ENCODE measurements around the gene HOXB7.
A peak's percentile ranks its signal among the peaks of the same experiment; 100 is the strongest.

Gene HOXB7

DNA sequence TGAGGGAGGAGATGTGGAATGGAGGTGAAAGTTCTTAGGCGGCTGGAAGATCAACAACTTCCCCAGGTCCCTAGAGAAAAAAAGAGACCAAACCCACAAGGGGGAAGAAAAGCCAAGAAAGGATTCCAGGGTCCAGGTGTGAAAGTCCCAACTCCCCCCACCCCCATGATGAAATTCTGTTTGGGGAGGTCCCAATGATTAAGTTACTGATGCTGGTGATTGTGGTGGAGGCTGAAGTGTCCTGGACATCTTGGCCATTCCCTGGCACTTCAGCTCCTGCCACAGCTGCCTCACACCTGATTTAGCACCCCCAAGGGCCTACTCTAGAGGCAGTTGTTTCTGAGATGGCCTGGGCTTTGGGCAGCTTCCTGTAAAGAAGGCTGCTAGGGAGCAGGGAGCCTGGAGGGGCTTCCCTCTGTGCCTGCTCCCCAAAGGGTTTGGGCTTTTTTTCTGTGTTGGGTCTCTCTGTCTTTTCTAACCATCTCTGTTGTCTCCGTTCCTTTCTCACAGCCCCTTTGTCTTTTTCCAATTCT lies 45.7 kb downstream of the HOXB7 start:
- Mint-ChIP-seq H3K4me1 (peaks cover 5 to 12% of the 10 kb centered on the region in 2 donors), H3K4me3 (no peak overlapping the region), H3K36me3 (no peaks in the 10 kb centered on the region), H3K9me3 (no peaks in the 10 kb centered on the region), H3K27me3 (peaks cover 38 to 47% of the 10 kb centered on the region in 2 donors), H3K27ac (no peak overlapping the region)
- DNase-seq (no peak), ATAC-seq (replicated peaks) (no peak)

GRCh38 chr17:48564188-48565021 lies 46.4 kb downstream of the HOXB7 start:
- ATAC-seq (replicated peaks) (no peak), DNase-seq (no peak)
- Mint-ChIP-seq H3K4me3 (peak overlapping the region in 1 of 2 donors; percentile 28), H3K27me3 (peaks cover 43 to 45% of the 10 kb centered on the region in 2 donors), H3K4me1 (peaks cover 5 to 12% of the 10 kb centered on the region in 2 donors), H3K27ac (no peak overlapping the region), H3K9me3 (no peaks in the 10 kb centered on the region), H3K36me3 (no peaks in the 10 kb centered on the region)

GRCh38 chr17:48563867-48564187 lies 47.0 kb downstream of the HOXB7 start:
- ATAC-seq (replicated peaks): no peak
- Mint-ChIP-seq H3K9me3 (no peaks in the 10 kb centered on the region), H3K4me1 (peaks cover 5 to 12% of the 10 kb centered on the region in 2 donors), H3K36me3 (no peaks in the 10 kb centered on the region), H3K4me3 (no peak overlapping the region), H3K27ac (no peak overlapping the region), H3K27me3 (peaks cover 44 to 49% of the 10 kb centered on the region in 2 donors)
- DNase-seq: no peak

DNA sequence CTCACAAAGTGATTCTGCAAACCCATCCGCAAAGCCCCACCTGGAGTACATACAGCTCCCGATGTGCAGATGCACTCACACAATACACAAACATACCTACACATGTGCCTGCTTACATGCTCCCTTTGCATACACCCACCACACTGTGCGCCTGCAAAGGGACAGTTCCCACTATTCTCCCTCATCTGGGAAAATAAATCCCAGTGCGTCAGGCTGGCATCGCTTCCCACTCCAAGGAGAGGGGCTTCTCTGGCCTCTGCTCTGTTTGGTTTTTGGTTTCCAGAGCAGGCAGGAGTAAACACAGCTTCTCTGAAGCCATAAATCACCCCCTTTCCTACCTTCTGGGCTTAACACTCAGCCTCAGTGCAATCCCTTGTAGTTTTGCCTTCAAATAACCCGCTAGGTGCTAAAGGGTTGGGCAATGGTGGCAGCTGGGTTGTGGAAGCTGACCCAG lies 47.4 kb downstream of the HOXB7 start:
- ATAC-seq (replicated peaks): no peak
- H3K4me1 Mint-ChIP-seq: peaks cover 3 to 9% of the 10 kb centered on the region in 2 donors
- H3K27me3 Mint-ChIP-seq: peaks cover 45 to 53% of the 10 kb centered on the region in 2 donors
- no peaks in the 10 kb centered on the region for H3K36me3 Mint-ChIP-seq
- H3K4me3 Mint-ChIP-seq: no peak overlapping the region
- H3K27ac Mint-ChIP-seq: no peak overlapping the region
- no peaks in the 10 kb centered on the region for H3K9me3 Mint-ChIP-seq
- no peak for DNase-seq

DNA sequence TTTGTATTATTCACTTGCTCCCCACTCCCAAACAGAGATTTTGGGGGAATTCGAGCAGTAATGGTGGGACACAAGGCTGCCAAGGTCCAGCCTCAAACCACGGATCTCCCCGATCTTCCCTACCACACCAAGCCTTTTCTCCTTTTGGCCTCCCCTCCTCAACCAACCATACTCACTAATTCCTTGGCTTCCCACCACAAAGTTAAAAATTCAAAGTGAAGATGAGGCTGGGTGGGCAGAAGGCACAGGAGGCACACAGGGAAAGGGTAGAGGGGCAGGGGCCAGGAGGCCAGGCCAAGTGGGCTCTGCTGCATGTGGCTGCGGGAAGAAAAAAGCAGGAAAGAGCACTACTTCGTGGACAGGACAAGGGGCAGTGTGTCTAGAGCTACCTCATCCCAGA lies 47.9 kb downstream of the HOXB7 start:
- no peaks in the 10 kb centered on the region for H3K36me3 Mint-ChIP-seq
- no peak overlapping the region for H3K4me3 Mint-ChIP-seq
- H3K4me1 Mint-ChIP-seq: peaks cover 2 to 6% of the 10 kb centered on the region in 2 donors
- H3K27me3 Mint-ChIP-seq: peaks cover 47 to 58% of the 10 kb centered on the region in 2 donors
- H3K27ac Mint-ChIP-seq: no peak overlapping the region
- ATAC-seq (replicated peaks) (no peak), DNase-seq (no peak)
- H3K9me3 Mint-ChIP-seq: no peaks in the 10 kb centered on the region

GRCh38 chr17:48561884-48562810 lies 48.7 kb downstream of the HOXB7 start:
- H3K4me1 Mint-ChIP-seq: peaks cover 2 to 6% of the 10 kb centered on the region in 2 donors
- no peak for DNase-seq
- H3K4me3 Mint-ChIP-seq: no peak overlapping the region
- H3K9me3 Mint-ChIP-seq: no peaks in the 10 kb centered on the region
- no peak overlapping the region for H3K27ac Mint-ChIP-seq
- H3K27me3 Mint-ChIP-seq: peaks cover 50 to 63% of the 10 kb centered on the region in 2 donors
- ATAC-seq (replicated peaks): no peak
- no peaks in the 10 kb centered on the region for H3K36me3 Mint-ChIP-seq

DNA sequence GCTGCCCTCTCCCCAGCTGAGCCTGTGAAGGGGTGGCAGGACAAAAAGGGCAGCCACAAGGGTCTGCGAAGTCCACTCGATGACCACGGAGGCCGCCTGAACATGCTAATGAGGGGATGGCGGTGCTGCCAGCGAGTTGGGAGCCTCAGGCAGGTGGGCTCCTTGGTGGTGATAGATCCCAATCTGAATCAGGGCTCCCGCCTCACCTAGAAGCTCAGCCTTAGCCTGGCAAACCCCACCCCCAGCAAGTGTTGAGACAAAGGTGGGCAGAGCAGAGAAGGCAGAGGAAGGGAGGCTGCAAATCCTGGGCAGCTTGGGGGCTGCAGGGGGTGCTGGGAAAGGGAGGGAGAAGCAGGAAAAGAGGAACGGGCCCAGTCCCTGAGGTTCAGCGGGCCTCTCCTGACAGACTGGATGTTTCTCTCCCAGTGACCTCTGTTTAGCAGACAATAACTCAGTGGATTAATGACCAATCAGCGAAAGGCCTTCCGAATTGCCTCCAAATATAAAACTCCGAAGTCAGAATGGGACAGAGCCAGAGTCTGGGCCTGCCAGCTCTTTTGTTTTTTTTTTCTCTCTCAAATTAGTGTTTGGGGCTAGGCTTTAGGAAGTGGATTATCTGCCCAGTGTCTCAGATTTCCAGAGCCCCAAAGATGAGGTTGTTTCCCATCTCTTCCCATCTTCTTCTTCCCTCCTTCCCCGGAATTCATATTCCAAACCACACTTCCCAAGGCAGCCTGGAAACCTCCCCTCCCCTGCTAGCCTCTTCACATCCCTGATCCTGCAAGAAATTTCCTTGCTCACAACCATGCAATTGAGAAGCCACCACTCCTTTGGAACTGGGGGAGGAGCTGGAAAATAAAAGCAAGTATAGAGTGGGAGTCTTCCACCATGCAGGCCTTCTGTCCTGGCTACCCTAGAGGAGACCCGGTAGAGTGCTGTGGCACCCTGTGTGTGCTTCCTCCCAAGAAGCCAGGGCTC lies 50.7 kb downstream of the HOXB7 start:
- ATAC-seq (replicated peaks) (no peak), DNase-seq (no peak)
- Mint-ChIP-seq H3K4me3 (no peak overlapping the region), H3K27ac (peak overlapping the region; percentile 37), H3K4me1 (peaks cover 3 to 15% of the 10 kb centered on the region in 2 donors), H3K36me3 (no peaks in the 10 kb centered on the region), H3K9me3 (no peaks in the 10 kb centered on the region), H3K27me3 (peaks cover 68 to 84% of the 10 kb centered on the region in 2 donors)

DNA sequence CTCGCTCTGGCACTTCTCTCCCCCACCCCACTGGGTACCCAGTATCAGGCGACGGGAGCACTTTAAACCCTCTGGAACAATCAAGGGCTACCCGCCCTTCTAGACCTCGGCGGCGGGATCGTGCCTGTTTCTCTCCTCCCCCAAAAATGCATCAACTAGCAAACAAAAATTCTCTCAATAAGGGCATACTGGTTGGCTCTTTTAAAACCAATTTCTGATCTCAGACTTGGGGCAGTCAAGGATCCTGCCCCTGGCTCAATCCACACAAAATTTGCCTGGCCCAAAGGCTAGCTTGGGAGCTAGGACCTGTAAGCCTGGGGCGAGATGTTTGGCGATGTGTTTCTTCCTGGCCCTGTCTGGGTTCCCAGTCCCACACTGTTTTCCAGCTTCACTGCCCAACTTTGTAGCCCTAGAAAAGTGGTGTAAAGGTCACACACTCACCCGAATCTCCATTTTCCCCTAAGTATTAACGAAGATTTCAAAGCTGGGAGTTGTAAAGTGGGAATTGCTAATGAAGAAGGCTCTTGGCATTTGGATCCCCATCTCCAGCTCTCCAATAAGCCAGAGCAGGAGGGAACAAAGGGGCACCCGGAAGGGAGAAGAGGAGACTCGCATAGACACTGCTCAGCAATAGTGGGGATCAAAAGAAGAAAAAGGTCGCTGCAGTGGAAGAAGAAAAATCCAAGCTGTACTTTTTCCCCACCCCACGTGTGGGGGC lies 51.5 kb downstream of the HOXB7 start:
- DNase-seq (no peak), ATAC-seq (replicated peaks) (no peak)
- H3K36me3 Mint-ChIP-seq: peaks cover 0 to 2% of the 10 kb centered on the region in 2 donors
- H3K4me1 Mint-ChIP-seq: peaks cover 3 to 17% of the 10 kb centered on the region in 2 donors
- no peak overlapping the region for H3K27ac Mint-ChIP-seq
- peaks cover 70 to 92% of the 10 kb centered on the region in 2 donors for H3K27me3 Mint-ChIP-seq
- no peak overlapping the region for H3K4me3 Mint-ChIP-seq
- no peaks in the 10 kb centered on the region for H3K9me3 Mint-ChIP-seq

DNA sequence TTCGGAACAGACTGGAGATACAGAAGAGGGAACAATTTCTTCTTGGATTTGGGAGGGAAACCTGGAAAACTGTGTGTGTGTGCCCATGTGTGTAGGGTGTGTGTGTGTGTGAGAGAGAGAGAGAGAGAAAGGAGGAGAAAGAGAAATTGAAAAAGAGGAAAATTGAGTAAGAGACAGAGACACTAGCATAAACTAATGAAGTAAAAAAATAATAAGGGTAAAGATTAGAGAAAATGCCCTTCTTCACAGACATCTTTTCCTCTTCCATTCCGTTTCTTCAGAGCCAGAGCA lies 52.0 kb downstream of the HOXB7 start:
- DNase-seq (no peak), ATAC-seq (replicated peaks) (no peak)
- H3K4me3 Mint-ChIP-seq: no peak overlapping the region
- peaks cover 71 to 95% of the 10 kb centered on the region in 2 donors for H3K27me3 Mint-ChIP-seq
- peaks cover 3 to 18% of the 10 kb centered on the region in 2 donors for H3K4me1 Mint-ChIP-seq
- H3K9me3 Mint-ChIP-seq: no peaks in the 10 kb centered on the region
- no peak overlapping the region for H3K27ac Mint-ChIP-seq
- peaks cover 0 to 2% of the 10 kb centered on the region in 2 donors for H3K36me3 Mint-ChIP-seq

DNA sequence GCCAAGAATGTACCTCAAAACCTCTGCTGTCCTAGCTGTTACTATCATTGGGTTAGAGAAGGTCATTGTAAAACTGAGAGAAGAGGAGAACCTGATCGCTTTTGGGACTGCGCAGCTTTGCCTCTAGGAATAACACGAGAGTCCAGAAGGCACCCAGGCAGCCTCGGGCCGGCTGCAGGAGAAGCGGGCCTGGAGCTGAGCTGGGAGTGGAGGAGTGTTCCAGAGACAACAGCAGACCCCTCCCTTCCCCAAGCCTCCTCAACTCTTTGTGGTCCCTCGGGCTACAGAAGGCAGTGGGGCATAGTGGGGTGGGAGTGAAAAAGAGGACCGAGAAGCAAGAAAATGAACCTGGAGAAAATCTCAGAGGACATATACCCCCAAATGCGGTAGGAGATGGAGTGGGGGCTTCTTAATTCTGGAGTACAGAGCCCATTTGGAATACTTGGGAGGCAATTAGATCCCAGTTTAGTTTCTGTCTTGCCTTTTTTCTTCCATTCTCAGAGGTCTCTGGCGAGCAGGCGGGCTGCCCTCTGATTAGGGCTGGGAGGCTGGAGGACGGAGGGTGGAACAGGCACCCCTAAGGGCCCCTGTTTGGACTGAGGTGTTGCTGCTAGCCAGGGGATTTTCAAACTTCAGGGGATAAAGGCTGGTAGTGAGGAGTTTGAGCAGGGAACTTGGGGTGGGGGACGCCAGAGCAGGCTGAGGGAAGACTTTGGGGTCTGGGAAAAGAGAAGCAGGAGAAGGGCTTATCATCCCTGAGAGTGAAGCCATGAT lies 52.6 kb downstream of the HOXB7 start:
- Mint-ChIP-seq H3K27ac (no peak overlapping the region), H3K27me3 (peaks cover 66 to 95% of the 10 kb centered on the region in 2 donors), H3K36me3 (peaks cover 0 to 2% of the 10 kb centered on the region in 2 donors), H3K4me3 (no peak overlapping the region), H3K4me1 (peaks cover 3 to 18% of the 10 kb centered on the region in 2 donors), H3K9me3 (no peaks in the 10 kb centered on the region)
- ATAC-seq (replicated peaks): no peak
- no peak for DNase-seq

Data from stimulated activated naive B cell treated with anti-CD40 and anti-IgM and Interleukin-4, amounts not matched to agents 10 μg/mL and 1 μg/mL and 100 μg/mL, for 72 hours (primary cell).